Hepatocyte (in vitro differentiated cells): ENCODE results near the gene LPAR1. TPM values are rescaled to one million over a fixed set of nuclear protein-coding genes. Genes with fewer than 3 reads are reported as not detected.

ENCODE experiments used
- DNase-seq: peaks from one replicate; pipeline ENCODE4 v3.0.0-alpha.2; 2016; ENCODE audit warnings: low spot score
- H2AFZ ChIP-seq: fragments of 200-600 bp; sonication (generic); 2 replicates; pipeline ENCODE4 v1.6.0; 2016; ENCODE audit warnings: antibody characterized with exemption, mild to moderate bottlenecking
- H3K27ac ChIP-seq: fragments of 200-600 bp; sonication (generic); 2 replicates; pipeline ENCODE4 v1.5.1; 2016; ENCODE audit warnings: mild to moderate bottlenecking
- H3K27me3 ChIP-seq: fragments of 200-600 bp; sonication (generic); 2 replicates; pipeline ENCODE4 v1.6.1; 2016
- H3K36me3 ChIP-seq: fragments of 200-600 bp; sonication (generic); replicated peaks from 2 replicates; pipeline ENCODE4 v1.5.1; 2016; ENCODE audit warnings: low read depth; ENCODE audit not compliant: insufficient read depth
- H3K4me1 ChIP-seq: fragments of 200-600 bp; sonication (generic); 2 replicates; pipeline ENCODE4 v1.5.1; 2016; ENCODE audit warnings: mild to moderate bottlenecking, moderate library complexity; ENCODE audit not compliant: insufficient read depth
- H3K4me2 ChIP-seq: fragments of 200-600 bp; sonication (generic); 2 replicates; pipeline ENCODE4 v1.6.0; 2016
- H3K4me3 ChIP-seq: fragments of 200-600 bp; sonication (generic); 2 replicates; pipeline ENCODE4 v1.5.1; 2016; ENCODE audit warnings: mild to moderate bottlenecking
- H3K79me2 ChIP-seq: fragments of 200-600 bp; sonication (generic); 2 replicates; pipeline ENCODE4 v1.6.0; 2017; ENCODE audit warnings: mild to moderate bottlenecking
- H3K9me2 ChIP-seq: fragments of 200-600 bp; sonication (generic); replicated peaks from 2 replicates; pipeline ENCODE4 v1.6.0; 2017; ENCODE audit warnings: mild to moderate bottlenecking; ENCODE audit not compliant: insufficient read depth
- H3K9me3 ChIP-seq: fragments of 200-600 bp; sonication (generic); 2 replicates; pipeline ENCODE4 v1.5.1; 2016; ENCODE audit warnings: low read depth, mild to moderate bottlenecking
- H4K20me1 ChIP-seq: fragments of 200-600 bp; sonication (generic); 2 replicates; pipeline ENCODE4 v1.6.0; 2016; ENCODE audit warnings: mild to moderate bottlenecking; ENCODE audit not compliant: insufficient read depth, poor library complexity, severe bottlenecking
- CTCF ChIP-seq: fragments of 200-600 bp; sonication (generic); IDR thresholded peaks from 2 replicates; pipeline ENCODE4 v1.5.1; 2016; ENCODE audit warnings: antibody characterized with exemption, mild to moderate bottlenecking; ENCODE audit not compliant: poor library complexity
- EZH2 ChIP-seq: fragments of 200-600 bp; sonication (generic); IDR thresholded peaks from 2 replicates; pipeline ENCODE4 v1.6.1; 2016; ENCODE audit warnings: antibody characterized with exemption, mild to moderate bottlenecking, borderline replicate concordance
- EZH2phosphoT487 ChIP-seq: fragments of 200-600 bp; sonication (generic); IDR thresholded peaks from one replicate; pipeline ENCODE4 v1.6.1; 2018; ENCODE audit warnings: antibody characterized with exemption, mild to moderate bottlenecking, low read depth, moderate library complexity; ENCODE audit not compliant: unreplicated experiment, severe bottlenecking
- WGBS: methylation state at CpG from one replicate; pipeline ENCODE4 v1.1.6; 2016; ENCODE audit warnings: low lambda C conversion rate; ENCODE audit errors: missing lambda C conversion rate; 5-methylcytosine and 5-hydroxymethylcytosine counted together
- polyA plus RNA-seq: library from polyadenylated mRNA; unstranded; fragments of >200 nt; fragmentation: Nextera tagmentation; extraction: Ambion mirVana; gene quantifications from 2 replicates; pipeline ENCODE4 v1.2.1, GENCODE V29; 2016
- total RNA-seq: library from RNA; depleted of rRNA; stranded (reverse); fragments of >200 nt; gene quantifications from 2 replicates; pipeline ENCODE4 v1.2.3, GENCODE V29; 2014

LPAR1 gene
- total and polyA plus RNA-seq, 2 experiments from 2014 or later = 20.2 to 36.8 TPM

- H3K4me1 ChIP-seq = no peaks in the 10 kb centered on the region
- H3K4me2 ChIP-seq = no peak overlapping the region
- no peaks in the 10 kb centered on the region for H3K9me2 ChIP-seq
- no peaks in the 10 kb centered on the region for H4K20me1 ChIP-seq
- H3K79me2 ChIP-seq = peaks cover 27% of the 10 kb centered on the region
- DNase-seq = no peak
- H3K4me3 ChIP-seq = no peak overlapping the region
- no peak for TF ChIP-seq EZH2
- TF ChIP-seq EZH2phosphoT487 = no peak
- no peak for TF ChIP-seq CTCF
- no peaks in the 10 kb centered on the region for H3K27me3 ChIP-seq
- H3K36me3 ChIP-seq = peaks cover 3% of the 10 kb centered on the region
- H3K9me3 ChIP-seq = peaks cover 10% of the 10 kb centered on the region
- H3K27ac ChIP-seq = no peak overlapping the region
- H2AFZ ChIP-seq = no peak overlapping the region
- WGBS = 86% methylated on average over 2 of the region's 2 CpGs
These were observed 78.0 kb downstream of the LPAR1 start for GRCh38 chr9:110960288-110960687.

- Histone ChIP-seq H3K4me1 (no peaks in the 10 kb centered on the region), H3K4me3 (no peak overlapping the region), H3K9me3 (peaks cover 15% of the 10 kb centered on the region), H4K20me1 (no peaks in the 10 kb centered on the region), H3K79me2 (peaks cover 35% of the 10 kb centered on the region), H3K36me3 (peaks cover 3% of the 10 kb centered on the region), H3K27me3 (no peaks in the 10 kb centered on the region), H2AFZ (no peak overlapping the region), H3K4me2 (no peak overlapping the region), H3K27ac (no peak overlapping the region), H3K9me2 (no peaks in the 10 kb centered on the region)
- WGBS = 94% methylated on average over 1 of the region's 1 CpG
- TF ChIP-seq EZH2phosphoT487 (no peak), EZH2 (no peak), CTCF (no peak)
- no peak for DNase-seq
These were observed 79.4 kb downstream of the LPAR1 start for GRCh38 chr9:110958847-110959246.

- peaks cover 3% of the 10 kb centered on the region for H3K36me3 ChIP-seq
- peaks cover 18% of the 10 kb centered on the region for H3K9me3 ChIP-seq
- H3K9me2 ChIP-seq = no peaks in the 10 kb centered on the region
- no peaks in the 10 kb centered on the region for H3K4me1 ChIP-seq
- no peak overlapping the region for H3K4me3 ChIP-seq
- no peak overlapping the region for H3K27ac ChIP-seq
- no peaks in the 10 kb centered on the region for H3K27me3 ChIP-seq
- no peak for DNase-seq
- H3K79me2 ChIP-seq = peaks cover 47% of the 10 kb centered on the region
- H3K4me2 ChIP-seq = no peak overlapping the region
- WGBS = 46% methylated on average over 1 of the region's 1 CpG
- TF ChIP-seq EZH2phosphoT487 (no peak), EZH2 (no peak), CTCF (no peak)
- H4K20me1 ChIP-seq = no peaks in the 10 kb centered on the region
- H2AFZ ChIP-seq = no peak overlapping the region
These were observed 83.4 kb downstream of the LPAR1 start for GRCh38 chr9:110954822-110955291.

GRCh38 chr9:110952540-110952859, 85.8 kb downstream of the LPAR1 start:
- no peaks in the 10 kb centered on the region for H3K27me3 ChIP-seq
- no peak overlapping the region for H3K27ac ChIP-seq
- WGBS = 96% methylated on average over 4 of the region's 4 CpGs
- peaks cover 8% of the 10 kb centered on the region for H3K9me3 ChIP-seq
- H3K4me1 ChIP-seq = no peaks in the 10 kb centered on the region
- DNase-seq = no peak
- TF ChIP-seq EZH2phosphoT487 (no peak), EZH2 (no peak)
- H4K20me1 ChIP-seq = no peaks in the 10 kb centered on the region
- H3K4me2 ChIP-seq = no peak overlapping the region
- no peaks in the 10 kb centered on the region for H3K9me2 ChIP-seq
- H2AFZ ChIP-seq = no peak overlapping the region
- no peak overlapping the region for H3K4me3 ChIP-seq
- H3K36me3 ChIP-seq = no peaks in the 10 kb centered on the region
- H3K79me2 ChIP-seq = peaks cover 43% of the 10 kb centered on the region
